Osteocyte (in vitro differentiated cells): Measurements from ENCODE around the gene SPRYD4. TPM values are rescaled to one million over a fixed set of nuclear protein-coding genes. Genes with fewer than 3 reads are reported as not detected.
A peak's percentile ranks its signal among the peaks of the same experiment; 100 is the strongest.
"Not testable (repeated sequence)": the region's sequence is repeated elsewhere in the genome, so short reads cannot be mapped to it uniquely, and the experiment has no call there.

ENCODE experiments used
- DNase-seq: peaks from one replicate; pipeline ENCODE4 v3.0.0; 2021; ENCODE audit warnings: mixed read lengths; ENCODE audit not compliant: unreplicated experiment; ENCODE audit errors: extremely low spot score
- H3K27ac Mint-ChIP-seq: one replicate; pipeline ENCODE4 v1.8.0; 2021; ENCODE audit warnings: mild to moderate bottlenecking, mixed read lengths; ENCODE audit not compliant: unreplicated experiment
- H3K27me3 Mint-ChIP-seq: one replicate; pipeline ENCODE4 v1.8.0; 2021; ENCODE audit warnings: mixed read lengths; ENCODE audit not compliant: unreplicated experiment
- H3K36me3 Mint-ChIP-seq: one replicate; pipeline ENCODE4 v1.8.0; 2021; ENCODE audit warnings: mixed read lengths; ENCODE audit not compliant: unreplicated experiment
- H3K4me1 Mint-ChIP-seq: one replicate; pipeline ENCODE4 v1.8.0; 2021; ENCODE audit warnings: mixed read lengths; ENCODE audit not compliant: unreplicated experiment
- H3K4me3 Mint-ChIP-seq: one replicate; pipeline ENCODE4 v1.8.0; 2021; ENCODE audit warnings: mild to moderate bottlenecking, moderate library complexity, mixed read lengths; ENCODE audit not compliant: unreplicated experiment
- H3K9me3 Mint-ChIP-seq: one replicate; pipeline ENCODE4 v1.8.0; 2021; ENCODE audit warnings: mixed read lengths; ENCODE audit not compliant: unreplicated experiment
- total RNA-seq: library from RNA; stranded (reverse); gene quantifications from 2 replicates; pipeline ENCODE4 v1.2.1, GENCODE V29; 2021
- TF ChIP-seq, protein P1 (sequence below): fragments of 200-600 bp; sonication (generic); IDR thresholded peaks from 2 replicates; pipeline ENCODE4 v1.5.0; 2021; ENCODE audit warnings: antibody characterized with exemption, mild to moderate bottlenecking, moderate library complexity

Gene SPRYD4
- total RNA-seq, 1 donor from 2014 or later, result 2.7 TPM

DNA sequence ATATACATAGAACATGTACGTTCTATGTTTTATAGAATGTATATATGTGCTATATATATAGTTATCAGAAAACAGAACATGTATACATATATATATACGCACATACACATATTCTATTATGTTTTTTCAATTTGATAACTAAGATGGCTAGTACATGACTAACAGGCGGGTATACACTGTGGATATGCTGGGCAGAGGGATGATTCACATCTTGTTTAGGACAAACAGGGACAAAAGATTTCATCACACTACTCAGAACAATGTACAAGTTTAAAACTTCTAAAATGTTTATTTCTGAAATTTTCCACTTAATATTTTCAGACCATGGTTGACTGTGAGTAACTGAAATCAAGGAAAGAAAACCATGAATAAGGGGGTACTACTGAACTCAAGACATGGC lies 36.5 kb upstream of the SPRYD4 start:
- Mint-ChIP-seq H3K4me3 (no peak overlapping the region), H3K36me3 (peaks cover 16% of the 10 kb centered on the region), H3K4me1 (no peaks in the 10 kb centered on the region), H3K27me3 (no peaks in the 10 kb centered on the region), H3K27ac (no peak overlapping the region), H3K9me3 (no peaks in the 10 kb centered on the region)
- TF ChIP-seq, protein P1, sequence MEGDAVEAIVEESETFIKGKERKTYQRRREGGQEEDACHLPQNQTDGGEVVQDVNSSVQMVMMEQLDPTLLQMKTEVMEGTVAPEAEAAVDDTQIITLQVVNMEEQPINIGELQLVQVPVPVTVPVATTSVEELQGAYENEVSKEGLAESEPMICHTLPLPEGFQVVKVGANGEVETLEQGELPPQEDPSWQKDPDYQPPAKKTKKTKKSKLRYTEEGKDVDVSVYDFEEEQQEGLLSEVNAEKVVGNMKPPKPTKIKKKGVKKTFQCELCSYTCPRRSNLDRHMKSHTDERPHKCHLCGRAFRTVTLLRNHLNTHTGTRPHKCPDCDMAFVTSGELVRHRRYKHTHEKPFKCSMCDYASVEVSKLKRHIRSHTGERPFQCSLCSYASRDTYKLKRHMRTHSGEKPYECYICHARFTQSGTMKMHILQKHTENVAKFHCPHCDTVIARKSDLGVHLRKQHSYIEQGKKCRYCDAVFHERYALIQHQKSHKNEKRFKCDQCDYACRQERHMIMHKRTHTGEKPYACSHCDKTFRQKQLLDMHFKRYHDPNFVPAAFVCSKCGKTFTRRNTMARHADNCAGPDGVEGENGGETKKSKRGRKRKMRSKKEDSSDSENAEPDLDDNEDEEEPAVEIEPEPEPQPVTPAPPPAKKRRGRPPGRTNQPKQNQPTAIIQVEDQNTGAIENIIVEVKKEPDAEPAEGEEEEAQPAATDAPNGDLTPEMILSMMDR, result no peak
- DNase-seq, result no peak

DNA sequence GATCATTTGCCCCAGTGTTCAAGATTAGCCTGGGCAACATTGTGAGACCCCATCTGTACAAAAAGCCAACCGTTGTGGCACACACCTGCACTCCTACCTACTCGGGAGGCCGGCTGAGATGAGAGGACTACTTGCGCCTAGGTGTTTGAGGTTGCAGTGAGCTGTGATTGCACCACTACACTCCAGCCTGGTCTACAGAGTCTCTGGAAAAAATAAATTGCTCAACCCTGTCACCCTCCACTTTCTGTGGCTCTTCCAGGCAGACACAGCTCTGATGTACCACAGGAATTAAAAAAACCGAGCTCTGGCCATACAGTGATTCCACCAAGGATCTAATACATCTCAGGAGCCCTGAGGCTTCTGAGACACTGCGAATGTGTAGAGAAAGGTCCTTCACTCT lies 33.5 kb upstream of the SPRYD4 start:
- Mint-ChIP-seq H3K9me3 (no peaks in the 10 kb centered on the region), H3K27me3 (no peaks in the 10 kb centered on the region), H3K4me3 (no peak overlapping the region), H3K36me3 (peaks cover 7% of the 10 kb centered on the region), H3K27ac (no peak overlapping the region), H3K4me1 (no peaks in the 10 kb centered on the region)
- TF ChIP-seq, protein P1, result no peak
- no peak for DNase-seq

DNA sequence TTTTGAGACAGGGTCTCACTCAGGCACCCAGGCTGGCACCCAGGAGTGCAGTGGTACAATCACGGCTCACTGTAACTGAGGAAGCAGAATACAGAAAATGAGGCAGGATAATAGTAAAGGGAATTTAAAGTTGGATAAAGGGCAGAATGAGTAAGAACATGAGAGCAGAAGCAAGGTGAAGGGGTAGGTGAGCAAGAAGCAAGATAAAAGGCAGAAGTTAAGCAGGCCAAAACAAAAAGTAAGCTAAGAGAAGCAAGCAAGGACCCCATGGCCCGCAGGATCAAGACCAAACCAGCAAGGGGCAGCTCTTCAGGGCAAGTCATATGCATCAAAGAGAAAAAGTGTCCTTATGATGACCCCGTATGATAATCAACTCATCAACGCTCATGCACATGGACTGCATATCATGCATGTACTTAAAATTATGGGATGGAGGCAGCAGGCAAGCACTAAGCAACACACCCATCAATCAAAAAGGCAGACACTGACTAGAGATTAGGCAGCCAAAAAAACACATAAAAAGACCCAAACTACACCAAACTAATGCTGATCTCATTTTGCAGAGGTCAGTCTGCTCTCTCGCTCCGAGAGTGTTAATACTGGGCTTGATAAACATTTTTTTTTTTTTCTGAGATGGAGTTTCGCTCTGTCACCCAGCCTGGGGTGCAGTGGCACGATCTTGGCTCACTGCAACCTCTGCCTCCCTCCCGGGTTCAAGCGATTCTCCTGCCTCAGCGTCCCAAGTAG lies 30.8 kb upstream of the SPRYD4 start:
- H3K4me1 Mint-ChIP-seq, result no peaks in the 10 kb centered on the region
- H3K27me3 Mint-ChIP-seq, result no peaks in the 10 kb centered on the region
- H3K27ac Mint-ChIP-seq, result no peak overlapping the region
- no peak for DNase-seq
- TF ChIP-seq, protein P1, result no peak
- H3K36me3 Mint-ChIP-seq, result no peaks in the 10 kb centered on the region
- H3K9me3 Mint-ChIP-seq, result no peaks in the 10 kb centered on the region
- H3K4me3 Mint-ChIP-seq, result no peak overlapping the region

DNA sequence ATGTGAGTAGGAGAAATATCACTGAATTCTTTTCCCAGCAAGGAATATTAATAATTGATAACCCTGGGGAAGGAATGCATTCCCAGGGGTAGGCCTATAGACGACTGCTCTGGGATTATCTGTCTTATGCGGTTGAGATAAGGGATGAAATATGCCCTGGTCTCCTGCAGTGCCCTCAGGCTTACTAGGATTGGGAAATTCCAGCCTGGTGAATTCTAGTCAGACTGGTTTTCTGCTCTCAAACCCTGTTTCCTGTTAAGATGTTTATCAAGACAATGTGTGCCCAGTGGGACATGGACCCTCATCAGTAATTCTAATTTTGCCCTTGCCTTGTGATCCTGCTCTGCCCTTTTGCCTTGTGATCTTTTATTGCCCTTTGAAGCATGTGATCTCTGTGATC lies 25.2 kb upstream of the SPRYD4 start:
- H3K36me3 Mint-ChIP-seq, H3K9me3 Mint-ChIP-seq: not testable (repeated sequence)

DNA sequence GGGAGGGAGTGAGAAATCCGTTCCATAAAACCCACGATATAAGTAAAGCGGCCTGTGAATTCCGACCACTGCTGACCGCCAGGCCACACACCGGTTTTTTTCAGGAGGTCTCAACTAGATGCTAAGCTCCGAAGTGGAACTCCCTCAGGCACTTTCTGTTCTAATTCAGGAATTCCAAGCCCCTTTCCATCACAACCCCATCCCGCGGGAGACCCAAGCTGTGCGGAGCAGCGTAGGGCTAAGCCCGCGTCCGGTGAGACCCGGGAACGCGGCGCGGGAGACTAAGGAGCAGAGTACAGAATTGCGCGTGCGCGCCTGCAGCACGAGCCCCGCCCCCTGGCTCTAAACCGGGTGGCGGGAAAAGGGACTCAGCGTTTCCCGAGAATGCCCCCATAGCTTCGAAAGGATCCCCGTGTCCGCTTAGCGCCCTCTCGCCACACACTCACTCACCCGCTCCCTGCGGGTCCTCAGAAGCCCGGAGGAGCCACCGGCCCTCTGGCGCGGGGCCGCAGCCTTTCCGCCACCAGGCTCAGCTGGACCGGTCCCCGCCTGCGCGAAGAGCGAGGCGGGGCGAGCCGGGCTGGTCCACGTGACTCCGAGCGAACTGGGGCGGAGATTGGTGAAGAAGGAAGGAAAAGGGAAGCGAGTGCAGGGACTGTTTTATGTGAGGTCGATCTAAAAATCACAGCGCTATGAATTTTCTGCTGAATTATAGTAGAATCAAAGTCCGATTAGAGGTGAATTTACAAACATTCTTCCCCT lies 19.3 kb upstream of the SPRYD4 start, which contains the start of gene TIMELESS:
Gene TIMELESS, minus strand, starts transcription at position 567 of the 762 bp plus-strand sequence. CDS start 15,256 bp downstream, outside the sequence.
- peak; percentile 96 for DNase-seq
- Mint-ChIP-seq H3K27ac (peak within 1 kb of the TSS; percentile 98), H3K36me3 (no peaks in the 10 kb centered on the region), H3K4me3 (peak within 1 kb of the TSS; percentile 93), H3K27me3 (peaks cover 4% of the 10 kb centered on the region), H3K4me1 (peaks cover 18% of the 10 kb centered on the region), H3K9me3 (no peaks in the 10 kb centered on the region)
- TF ChIP-seq, protein P1, result no peak

More for the DNA sequence above, 25.2 kb upstream of the SPRYD4 start:
- H3K4me1 Mint-ChIP-seq, H3K4me3 Mint-ChIP-seq, H3K27ac Mint-ChIP-seq, DNase-seq, H3K27me3 Mint-ChIP-seq: not testable (repeated sequence)
